Esophagus muscularis mucosa (tissue), 4 donors: Measurements from ENCODE around the gene CD6.

ENCODE experiments used
- CTCF ChIP-seq, 3 experiments: fragments of 200-600 bp in 2 of 3; fragments of 450-650 bp in 1 of 3; sonication (generic) in 2 of 3; IDR thresholded peaks; one replicate each; pipeline ENCODE4 v1.5.1; 2017 to 2019; ENCODE audit warnings: antibody characterized with exemption in 3 of 3, mild to moderate bottlenecking in 2 of 3, moderate library complexity in 1 of 3
- EP300 ChIP-seq: sonication (generic); formaldehyde crosslinking; IDR thresholded peaks from one replicate; pipeline ENCODE4 v1.6.1; 2017; ENCODE audit warnings: antibody characterized with exemption
- POLR2A ChIP-seq: fragments of 450-650 bp; IDR thresholded peaks from one replicate; pipeline ENCODE4 v1.6.1; 2017; ENCODE audit warnings: antibody characterized with exemption, moderate library complexity, mild to moderate bottlenecking, low read depth
- POLR2AphosphoS5 ChIP-seq, 2 donors: sonication (generic); formaldehyde crosslinking; IDR thresholded peaks; one replicate each; pipeline ENCODE4 v1.6.1; 2017; ENCODE audit warnings: antibody characterized with exemption in 2 of 2

GRCh38 chr11:60987577-60988277 is 16.2 kb downstream of the CD6 start:
- TF ChIP-seq CTCF (IDR thresholded peaks at IDR 0.05) (no peak), POLR2AphosphoS5 (IDR thresholded peaks at IDR 0.05) (no peak), POLR2A (no peak), EP300 (no peak)
